Measurements from ENCODE around the gene INPP5A.

- TF ChIP-seq ZFX (IDR thresholded peaks at IDR 0.05): no peak
- no peak for TF ChIP-seq CTCF (conservative IDR thresholded peaks at IDR 0.05)
Observed at GRCh38 chr10:132494866-132495630, 42.5 kb upstream of the INPP5A start.
